ENCODE measurements around the gene EML1.

DNA sequence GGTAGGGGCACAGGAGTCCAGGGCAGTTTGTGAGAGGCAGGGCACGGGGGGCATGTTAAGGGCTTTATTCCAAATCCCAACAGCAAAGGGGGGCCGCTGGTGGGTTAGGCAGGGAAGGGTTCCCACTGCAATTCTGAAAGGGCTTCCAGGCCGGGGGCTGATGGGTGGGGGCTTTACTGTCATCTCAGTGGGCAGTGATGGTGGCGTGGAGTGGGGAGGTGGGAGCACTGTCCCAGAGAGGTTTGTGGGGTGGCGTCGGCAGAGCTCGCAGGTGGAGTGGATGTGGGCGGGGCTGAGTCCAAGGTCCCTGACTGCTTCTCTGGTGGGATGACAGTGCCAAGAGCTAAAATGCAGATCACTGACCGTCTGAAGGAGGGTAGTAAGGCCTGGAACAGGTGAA lies 150.4 kb downstream of the EML1 start:
- TF ChIP-seq, protein P1, sequence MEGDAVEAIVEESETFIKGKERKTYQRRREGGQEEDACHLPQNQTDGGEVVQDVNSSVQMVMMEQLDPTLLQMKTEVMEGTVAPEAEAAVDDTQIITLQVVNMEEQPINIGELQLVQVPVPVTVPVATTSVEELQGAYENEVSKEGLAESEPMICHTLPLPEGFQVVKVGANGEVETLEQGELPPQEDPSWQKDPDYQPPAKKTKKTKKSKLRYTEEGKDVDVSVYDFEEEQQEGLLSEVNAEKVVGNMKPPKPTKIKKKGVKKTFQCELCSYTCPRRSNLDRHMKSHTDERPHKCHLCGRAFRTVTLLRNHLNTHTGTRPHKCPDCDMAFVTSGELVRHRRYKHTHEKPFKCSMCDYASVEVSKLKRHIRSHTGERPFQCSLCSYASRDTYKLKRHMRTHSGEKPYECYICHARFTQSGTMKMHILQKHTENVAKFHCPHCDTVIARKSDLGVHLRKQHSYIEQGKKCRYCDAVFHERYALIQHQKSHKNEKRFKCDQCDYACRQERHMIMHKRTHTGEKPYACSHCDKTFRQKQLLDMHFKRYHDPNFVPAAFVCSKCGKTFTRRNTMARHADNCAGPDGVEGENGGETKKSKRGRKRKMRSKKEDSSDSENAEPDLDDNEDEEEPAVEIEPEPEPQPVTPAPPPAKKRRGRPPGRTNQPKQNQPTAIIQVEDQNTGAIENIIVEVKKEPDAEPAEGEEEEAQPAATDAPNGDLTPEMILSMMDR (IDR thresholded peaks at IDR 0.05 in 8 of 11, conservative IDR thresholded peaks at IDR 0.05 in 3 of 11) = no peak
- TF ChIP-seq POLR2AphosphoS5 (IDR thresholded peaks at IDR 0.05) (no peak), POLR2A (IDR thresholded peaks at IDR 0.05) (no peak)

Measured in spleen (tissue), 7 donors.